ENCODE results near the gene PIGK. TPM values are rescaled to one million over a fixed set of nuclear protein-coding genes. Genes with fewer than 3 reads are reported as not detected.
A peak's percentile ranks its signal among the peaks of the same experiment; 100 is the strongest.

Gene PIGK
- total and polyA plus RNA-seq, 12 donors = 5.0 to 40.7 (median 30.1) TPM

- H3K4me1 ChIP-seq = no peaks in the 10 kb centered on the region
- no peaks in the 10 kb centered on the region for H3K27me3 ChIP-seq
- H3K27ac ChIP-seq = no peak overlapping the region
- DNase-seq = no peak
- H3K9me3 ChIP-seq = no peaks in the 10 kb centered on the region
- ATAC-seq = no peak
- WGBS, 2 donors = 80 to 85% methylated on average over 2 of the region's 2 CpGs
- intact Hi-C loops (cut with DNase I) = no loop called here
- no peak overlapping the region for H3K4me3 ChIP-seq
- no peak for TF ChIP-seq CTCF (IDR thresholded peaks at IDR 0.05)
- no peaks in the 10 kb centered on the region for H3K36me3 ChIP-seq
Measured at GRCh38 chr1:77084457-77084856, 134.8 kb downstream of the PIGK start.

GRCh38 chr1:77081834-77082233 is 137.4 kb downstream of the PIGK start:
- Histone ChIP-seq H3K4me1 (no peaks in the 10 kb centered on the region), H3K4me3 (no peak overlapping the region), H3K36me3 (no peaks in the 10 kb centered on the region), H3K27ac (no peak overlapping the region), H3K27me3 (no peaks in the 10 kb centered on the region), H3K9me3 (no peaks in the 10 kb centered on the region)
- DNase-seq (no peak), ATAC-seq (peak in 6 of 8 donors; percentile 42 to 85 (median 59))
- no peak for TF ChIP-seq CTCF (IDR thresholded peaks at IDR 0.05)
- 52 to 57% methylated on average over 4 of the region's 4 CpGs for WGBS, 2 donors
- intact Hi-C loops (cut with DNase I) = no loop called here

GRCh38 chr1:77076759-77077158 is 142.5 kb downstream of the PIGK start:
- no peaks in the 10 kb centered on the region for H3K9me3 ChIP-seq
- no peaks in the 10 kb centered on the region for H3K27me3 ChIP-seq
- intact Hi-C loops (cut with DNase I) = no loop called here
- DNase-seq (no peak), ATAC-seq (no peak)
- TF ChIP-seq CTCF (IDR thresholded peaks at IDR 0.05) = no peak
- 74 to 84% methylated on average over 2 of the region's 2 CpGs for WGBS, 2 donors
- no peaks in the 10 kb centered on the region for H3K4me1 ChIP-seq
- no peak overlapping the region for H3K4me3 ChIP-seq
- H3K27ac ChIP-seq = no peak overlapping the region
- H3K36me3 ChIP-seq = no peaks in the 10 kb centered on the region

GRCh38 chr1:77068013-77068412 is 151.2 kb downstream of the PIGK start:
- no peaks in the 10 kb centered on the region for H3K4me1 ChIP-seq
- 77 to 90% methylated on average over 2 of the region's 2 CpGs for WGBS, 2 donors
- no peak overlapping the region for H3K27ac ChIP-seq
- peaks cover 0 to 6% (median 0%) of the 10 kb centered on the region in 7 donors for H3K27me3 ChIP-seq
- TF ChIP-seq CTCF (IDR thresholded peaks at IDR 0.05) = no peak
- intact Hi-C loops (cut with DNase I) = no loop called here
- DNase-seq (no peak), ATAC-seq (no peak)
- no peaks in the 10 kb centered on the region for H3K36me3 ChIP-seq
- no peaks in the 10 kb centered on the region for H3K9me3 ChIP-seq
- no peak overlapping the region for H3K4me3 ChIP-seq

Data from heart right ventricle (tissue), 16 donors.